Astrocyte of the spinal cord (primary cell): ENCODE results near the gene CELSR1.

Experiments used
- DNase-seq: peaks from one replicate; pipeline ENCODE4 v3.0.0; 2011; ENCODE audit warnings: low read depth, low spot score
- H3K4me3 ChIP-seq: 2 replicates; pipeline ENCODE4 v1.5.1; 2011; ENCODE audit warnings: low read depth, mild to moderate bottlenecking, low read length, moderate library complexity
- in situ Hi-C: cut with HindIII; loops from 2 replicates; pipeline ENCODE4 v1.10.0; 2017; ENCODE audit warnings: low sequenced_read_pairs
- TF ChIP-seq, protein P1 (sequence below): IDR thresholded peaks from 2 replicates; pipeline ENCODE4 v1.5.1; 2012; ENCODE audit warnings: low read depth, mild to moderate bottlenecking, low read length, inconsistent platforms

CELSR1 gene

DNA sequence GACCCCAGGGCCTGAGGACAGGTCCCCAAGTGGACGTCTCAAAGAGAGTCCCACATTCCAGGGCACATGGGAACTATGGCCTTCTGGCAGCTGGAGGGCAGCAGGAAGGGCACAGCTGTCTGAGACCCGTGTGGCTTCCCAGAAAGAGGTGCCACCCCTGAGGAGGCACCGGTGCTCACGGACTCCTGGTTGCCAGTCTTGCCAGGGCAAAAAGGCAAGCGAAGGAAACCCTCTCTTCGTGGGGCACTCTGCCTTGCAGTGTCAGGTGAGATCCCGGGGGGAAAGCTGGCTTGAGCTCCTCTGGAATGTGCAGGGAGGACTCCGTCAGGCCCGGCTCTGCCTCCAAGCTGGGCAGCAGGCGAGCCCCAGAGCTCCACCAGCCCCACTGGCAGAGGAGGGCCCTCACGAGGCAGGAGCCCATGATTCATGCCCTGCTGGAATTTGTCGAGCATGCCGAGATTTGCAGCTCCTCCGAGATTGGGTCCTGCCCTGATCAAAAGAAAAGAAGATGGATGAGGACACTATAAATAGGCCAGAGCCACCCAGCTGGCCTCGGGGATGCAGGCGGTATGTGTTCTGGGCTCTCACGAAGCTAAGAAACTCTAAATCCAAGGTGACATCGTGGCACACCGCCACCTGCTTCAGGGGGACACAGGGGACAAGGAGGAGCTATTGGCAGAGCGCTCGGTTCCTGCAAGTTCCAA, 9.9 kb upstream of the CELSR1 start:
- DNase-seq: peak; percentile 66
- TF ChIP-seq, protein P1, sequence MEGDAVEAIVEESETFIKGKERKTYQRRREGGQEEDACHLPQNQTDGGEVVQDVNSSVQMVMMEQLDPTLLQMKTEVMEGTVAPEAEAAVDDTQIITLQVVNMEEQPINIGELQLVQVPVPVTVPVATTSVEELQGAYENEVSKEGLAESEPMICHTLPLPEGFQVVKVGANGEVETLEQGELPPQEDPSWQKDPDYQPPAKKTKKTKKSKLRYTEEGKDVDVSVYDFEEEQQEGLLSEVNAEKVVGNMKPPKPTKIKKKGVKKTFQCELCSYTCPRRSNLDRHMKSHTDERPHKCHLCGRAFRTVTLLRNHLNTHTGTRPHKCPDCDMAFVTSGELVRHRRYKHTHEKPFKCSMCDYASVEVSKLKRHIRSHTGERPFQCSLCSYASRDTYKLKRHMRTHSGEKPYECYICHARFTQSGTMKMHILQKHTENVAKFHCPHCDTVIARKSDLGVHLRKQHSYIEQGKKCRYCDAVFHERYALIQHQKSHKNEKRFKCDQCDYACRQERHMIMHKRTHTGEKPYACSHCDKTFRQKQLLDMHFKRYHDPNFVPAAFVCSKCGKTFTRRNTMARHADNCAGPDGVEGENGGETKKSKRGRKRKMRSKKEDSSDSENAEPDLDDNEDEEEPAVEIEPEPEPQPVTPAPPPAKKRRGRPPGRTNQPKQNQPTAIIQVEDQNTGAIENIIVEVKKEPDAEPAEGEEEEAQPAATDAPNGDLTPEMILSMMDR: no peak
- in situ Hi-C loops: no loop called here
- H3K4me3 ChIP-seq: no peak overlapping the region

DNA sequence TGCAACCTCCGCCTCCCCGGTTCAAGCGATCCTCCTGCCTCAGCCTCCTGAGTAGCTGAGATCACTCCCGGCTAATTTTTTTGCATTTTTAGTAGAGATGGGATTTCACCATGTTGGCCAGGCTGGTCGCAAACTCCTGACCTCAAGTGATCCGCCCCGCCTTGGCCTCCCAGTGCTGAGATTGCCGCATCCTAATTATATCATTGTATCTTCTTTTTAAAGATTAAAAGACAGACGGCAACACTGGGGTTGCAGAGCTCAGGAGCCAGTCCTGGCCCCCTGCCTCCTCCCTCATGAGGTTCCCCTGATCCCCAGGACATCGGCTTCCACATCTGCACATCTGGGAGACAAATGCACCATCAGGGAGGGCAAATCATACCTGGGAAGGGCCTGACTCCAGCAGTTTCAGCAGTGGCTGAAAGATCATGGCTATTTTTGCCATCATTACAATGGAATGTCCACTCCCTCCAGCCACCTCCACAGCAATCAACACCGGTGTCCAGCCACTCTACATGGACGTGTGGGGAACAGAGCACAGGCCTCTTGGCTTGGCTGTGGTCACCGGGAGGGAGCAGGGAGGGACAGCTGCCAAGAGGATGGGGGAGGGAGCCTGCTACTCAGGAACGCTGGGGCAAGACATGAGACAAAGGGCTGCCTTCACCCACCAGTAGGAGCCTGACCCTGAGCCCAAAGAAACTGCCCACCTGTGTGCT, 9.2 kb upstream of the CELSR1 start:
- in situ Hi-C loops: no loop called here
- TF ChIP-seq, protein P1: no peak
- no peak overlapping the region for H3K4me3 ChIP-seq
- DNase-seq: peak; percentile 42

DNA sequence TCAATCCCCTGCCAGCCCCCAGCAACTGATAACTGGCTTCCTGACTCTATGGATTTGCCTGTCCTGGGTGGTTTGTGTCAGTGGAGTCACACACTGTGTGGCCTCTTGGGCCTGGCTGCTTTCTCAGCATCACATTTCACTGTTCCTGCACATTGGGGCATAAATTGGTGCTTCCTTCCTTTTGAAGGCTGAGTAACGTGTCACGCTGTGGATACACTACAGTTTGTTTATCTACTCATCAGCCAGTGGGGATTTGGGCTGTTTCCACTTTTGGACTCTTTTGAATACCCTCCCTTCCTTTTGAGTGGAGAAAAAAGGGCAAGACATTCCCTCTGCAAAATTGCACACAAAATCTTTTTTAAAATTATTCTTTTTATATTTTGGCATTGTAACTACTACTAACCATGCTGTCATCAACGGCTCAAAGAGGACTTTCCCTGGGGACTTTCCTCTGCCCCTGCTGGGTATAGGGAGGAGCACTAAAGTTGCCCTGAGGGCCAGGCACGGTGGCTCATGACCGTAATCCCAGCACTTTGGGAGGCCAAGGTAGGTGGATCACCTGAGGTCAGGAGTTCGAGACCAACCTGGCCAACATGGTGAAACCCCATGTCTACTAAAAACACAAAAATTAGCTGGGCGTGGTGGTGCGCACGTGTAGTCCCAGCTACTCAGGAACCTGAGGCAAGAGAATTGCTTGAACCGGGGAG, 7.8 kb upstream of the CELSR1 start:
- no peak overlapping the region for H3K4me3 ChIP-seq
- no peak for DNase-seq
- TF ChIP-seq, protein P1: no peak
- in situ Hi-C loops: no loop called here

DNA sequence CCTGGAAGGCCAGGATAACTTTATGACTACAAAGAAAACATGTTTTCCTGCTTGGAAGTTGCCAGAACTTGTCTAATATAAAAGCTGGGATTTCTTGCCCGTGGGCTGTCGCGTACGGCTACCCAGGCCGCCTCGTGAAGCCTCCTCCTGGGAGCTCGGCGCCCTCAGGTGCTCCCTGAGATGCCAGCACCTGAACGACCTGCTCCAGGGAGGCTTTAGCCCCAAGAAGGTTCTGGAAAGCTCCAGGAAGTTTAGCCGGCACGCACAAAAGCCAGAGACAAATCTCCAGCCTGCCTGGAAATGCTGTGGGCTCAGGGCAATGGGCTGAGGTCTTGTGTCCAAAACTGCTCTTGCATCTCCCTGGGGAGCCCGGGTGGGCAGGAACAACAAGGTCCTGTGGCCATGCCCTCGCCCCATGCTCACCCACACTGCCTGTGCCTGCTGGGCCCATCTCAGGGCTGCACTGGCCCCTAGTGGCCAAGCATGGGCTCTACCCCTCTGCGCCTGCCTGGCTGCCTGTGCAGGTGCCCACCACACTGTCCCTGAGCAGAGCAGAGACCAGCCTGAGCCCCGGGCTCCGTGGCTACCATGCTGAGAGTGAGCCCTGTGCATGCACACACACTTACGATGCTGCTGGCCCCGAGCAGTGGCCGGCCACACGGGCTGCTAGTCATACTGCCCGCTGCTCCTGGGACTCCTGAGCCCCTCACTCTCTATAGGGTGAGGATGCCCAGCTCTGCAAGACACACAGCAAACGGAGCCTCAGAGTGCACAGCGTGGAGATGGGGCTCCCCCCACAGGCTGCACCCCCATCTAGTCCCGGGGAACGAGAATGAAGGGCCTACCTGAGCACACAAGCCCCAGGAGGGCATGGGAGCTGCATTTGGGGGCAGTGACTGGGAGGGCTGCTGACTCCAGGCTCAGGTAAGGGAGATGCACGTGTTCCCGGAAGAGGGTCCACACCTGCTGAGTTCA, 4.9 kb upstream of the CELSR1 start:
- in situ Hi-C loops: no loop called here
- no peak overlapping the region for H3K4me3 ChIP-seq
- TF ChIP-seq, protein P1: peak; percentile 98
- DNase-seq: peak; percentile 52

DNA sequence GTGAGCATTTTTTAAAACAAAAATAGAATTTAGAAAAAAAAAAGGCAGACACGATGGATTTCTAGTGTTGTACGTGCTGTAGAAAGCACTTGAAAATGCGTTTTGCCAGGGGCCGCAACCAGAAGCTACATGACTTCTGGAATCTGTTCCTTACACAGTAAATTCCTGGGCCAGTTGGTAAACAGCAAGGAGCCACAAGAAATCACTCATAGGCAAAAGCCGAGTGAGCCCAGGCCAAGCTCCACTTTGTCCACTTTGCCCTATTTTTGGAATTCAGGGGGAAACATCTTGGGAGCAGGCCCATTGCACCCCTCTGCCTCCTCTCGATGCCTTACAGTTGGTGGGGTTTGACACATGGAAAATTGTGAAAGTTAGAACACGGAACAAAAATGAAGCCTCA, 4.1 kb upstream of the CELSR1 start:
- no peak for DNase-seq
- no peak overlapping the region for H3K4me3 ChIP-seq
- in situ Hi-C loops: no loop called here
- TF ChIP-seq, protein P1: no peak

DNA sequence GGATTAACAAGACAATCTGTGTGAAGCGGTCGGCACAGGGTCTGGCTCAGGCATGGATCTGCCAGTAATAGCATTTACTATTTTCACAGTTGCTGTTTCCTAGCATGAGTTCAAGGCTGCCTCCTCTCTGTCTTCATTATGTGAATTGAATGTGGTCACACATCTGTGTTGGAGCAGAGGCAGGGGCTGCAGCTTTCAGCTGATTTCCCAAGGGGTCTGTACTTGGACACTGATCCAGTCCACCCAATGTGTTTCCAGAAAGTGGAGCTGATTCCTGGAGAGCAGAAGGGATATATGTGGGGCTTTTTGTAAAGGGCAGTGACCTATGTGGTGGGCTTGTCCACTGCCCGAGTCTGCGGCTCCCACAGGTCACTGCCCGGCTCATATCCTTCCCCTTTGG, 3.5 kb upstream of the CELSR1 start:
- in situ Hi-C loops: no loop called here
- no peak overlapping the region for H3K4me3 ChIP-seq
- TF ChIP-seq, protein P1: no peak
- DNase-seq: no peak
